ENCODE measurements around the gene TYMS. TPM values are rescaled to one million over a fixed set of nuclear protein-coding genes. Genes with fewer than 3 reads are reported as not detected.
A peak's percentile ranks its signal among the peaks of the same experiment; 100 is the strongest.

Gene TYMS
- total RNA-seq, 1 experiment from 2014 or later: 135 TPM

DNA sequence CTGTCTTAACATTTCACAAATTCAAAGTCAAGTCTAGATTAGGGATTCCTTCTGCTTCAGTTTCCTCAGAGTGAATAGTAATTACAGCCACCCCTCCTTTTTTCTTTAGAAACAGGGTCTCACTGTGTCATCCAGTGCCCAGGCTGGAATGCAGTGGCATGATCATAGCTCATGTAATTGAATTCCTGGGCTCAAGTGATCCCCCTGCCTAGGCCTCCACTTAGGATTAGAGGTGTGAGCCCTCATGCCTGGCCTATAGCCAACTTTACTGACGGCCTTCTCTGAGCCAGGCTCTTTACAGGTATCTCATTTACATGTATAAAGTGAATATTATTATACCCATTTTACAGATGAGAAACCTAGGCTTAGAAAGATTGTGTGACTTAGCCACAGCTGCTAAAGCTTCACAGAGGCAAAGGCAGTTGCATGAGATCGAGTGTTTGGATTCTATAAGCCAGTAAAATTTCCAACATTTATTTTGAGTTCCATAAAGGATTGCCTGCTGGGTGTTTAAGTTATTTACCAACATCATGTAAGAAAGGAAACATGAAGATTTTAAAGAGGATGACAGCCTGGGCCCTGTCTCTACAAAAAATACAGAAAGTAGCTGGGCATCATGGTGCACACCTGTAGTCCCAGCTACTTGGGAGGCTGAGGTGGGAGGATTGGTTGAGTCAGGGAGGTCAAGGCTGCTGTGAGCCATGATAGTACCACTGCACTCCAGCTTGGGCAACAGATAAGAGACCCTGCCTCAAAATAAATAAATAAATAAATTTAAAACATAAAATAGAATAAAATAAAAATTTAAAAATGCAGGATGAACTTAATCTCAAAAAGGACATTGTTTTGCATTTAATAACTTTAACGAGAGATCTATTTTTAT, 53.2 kb downstream of the TYMS start:
- DNase-seq (ENCODE audit: low read depth): no peak

DNA sequence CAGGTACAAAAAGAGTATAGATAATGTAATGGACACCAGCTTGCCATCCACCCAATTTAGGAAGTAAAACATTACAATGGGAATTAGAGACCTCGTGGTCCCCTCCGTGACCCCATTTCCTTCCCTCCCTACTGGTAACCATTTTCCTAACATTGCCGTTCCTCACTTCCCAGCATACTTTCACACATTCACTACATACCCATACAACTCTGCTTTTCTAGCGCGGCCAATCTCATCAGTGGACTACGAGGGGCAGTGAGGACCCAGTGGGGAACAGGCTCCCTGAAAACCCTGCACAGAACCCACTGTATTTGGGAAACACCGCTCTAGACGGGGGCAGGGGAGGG, 53.8 kb downstream of the TYMS start:
- DNase-seq (ENCODE audit: low read depth): no peak

DNA sequence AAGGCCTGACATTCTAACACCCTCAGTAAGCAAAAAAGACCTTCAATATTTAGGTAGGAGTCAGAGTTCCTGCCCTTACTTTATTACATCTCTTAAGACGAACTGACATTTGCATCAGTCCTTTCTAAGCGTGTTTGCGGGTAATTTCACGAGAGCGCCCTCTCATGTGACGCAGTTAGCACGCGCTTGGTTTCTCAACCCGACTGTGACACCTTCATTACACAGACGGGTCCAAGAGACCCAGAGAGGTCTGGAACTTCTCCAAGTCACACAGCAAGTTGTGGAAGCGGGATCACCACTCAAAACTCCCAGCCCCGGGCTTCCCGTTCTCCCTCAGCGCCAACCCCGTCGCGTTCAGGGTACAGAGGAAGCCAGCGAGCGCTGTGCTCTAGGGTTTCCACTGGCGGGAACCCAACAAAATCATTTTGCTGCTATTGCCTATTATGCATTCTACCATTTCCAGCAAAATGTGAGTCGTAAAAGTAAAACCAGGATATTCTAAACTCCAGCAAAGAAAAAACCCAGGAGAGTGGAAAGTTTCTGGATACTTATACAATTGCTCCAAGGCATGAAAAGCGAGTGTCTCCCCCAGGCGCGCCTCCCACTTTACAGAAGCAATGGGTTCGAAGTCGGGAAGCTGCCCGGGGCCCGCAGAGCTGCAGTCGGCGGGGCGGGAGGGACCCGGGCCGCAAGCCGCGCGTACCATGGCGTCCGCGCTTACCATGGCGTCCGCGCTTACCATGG, 54.4 kb downstream of the TYMS start:
- peak; percentile 40 for DNase-seq (ENCODE audit: low read depth)

DNA sequence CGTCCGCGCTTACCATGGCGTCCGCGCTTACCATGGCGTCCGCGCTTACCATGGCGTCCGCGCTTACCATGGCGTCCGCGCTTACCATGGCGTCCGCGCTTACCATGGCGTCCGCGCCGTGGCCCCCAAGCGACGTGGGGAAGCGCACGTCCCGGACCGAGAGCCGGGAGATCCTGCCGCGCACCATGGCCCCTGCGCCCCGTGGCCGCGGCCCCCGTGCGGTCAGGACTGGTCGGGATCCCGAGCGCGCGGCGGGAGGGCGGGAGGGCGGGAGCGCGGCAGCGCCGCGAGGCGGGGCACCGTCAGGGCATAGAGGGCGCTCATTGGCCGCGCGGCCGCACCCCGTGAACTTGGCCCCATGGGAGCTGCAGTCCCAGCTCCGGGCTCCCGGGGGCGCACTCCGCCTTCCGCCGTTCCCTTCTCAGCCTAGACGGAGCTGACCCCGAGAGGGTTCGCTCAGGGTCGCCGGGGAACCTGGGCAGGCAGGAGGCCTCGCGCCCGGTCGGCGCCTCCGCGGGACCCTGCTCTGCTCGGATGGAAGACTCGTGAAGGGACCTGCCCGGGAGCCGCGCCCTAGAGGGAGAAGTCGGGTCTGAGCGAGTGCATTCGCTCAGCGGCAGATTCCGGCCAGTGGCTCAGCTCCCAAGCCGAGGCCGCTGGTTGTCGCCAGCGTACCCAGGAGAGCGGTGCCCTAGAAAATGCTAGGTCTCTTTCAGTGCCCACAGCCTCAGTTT, 55.1 kb downstream of the TYMS start, which contains the start of gene ENOSF1:
TSS of gene ENOSF1 (minus strand) at position 230 of the 734 bp plus-strand sequence. CDS start at position 187, 43 bp downstream.
- DNase-seq (ENCODE audit: low read depth): peak; percentile 45

DNA sequence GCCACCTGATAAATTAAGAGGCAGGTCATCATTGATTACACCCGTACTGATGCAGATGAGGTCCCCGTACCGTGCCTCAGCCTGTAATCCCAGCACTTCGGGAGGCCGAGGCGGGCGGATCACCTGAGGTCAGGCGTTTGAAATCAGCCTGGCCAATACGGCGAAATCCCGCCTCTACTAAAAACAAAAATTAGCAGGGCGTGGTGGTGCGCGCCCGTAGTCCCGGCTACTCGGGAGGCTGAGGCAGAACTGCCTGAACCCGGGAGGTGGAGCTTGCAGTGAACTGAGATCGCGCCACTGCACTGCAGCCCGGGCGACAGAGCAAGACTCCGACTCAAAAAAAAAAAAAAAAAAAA, 55.7 kb downstream of the TYMS start:
- no peak for DNase-seq (ENCODE audit: low read depth)

DNA sequence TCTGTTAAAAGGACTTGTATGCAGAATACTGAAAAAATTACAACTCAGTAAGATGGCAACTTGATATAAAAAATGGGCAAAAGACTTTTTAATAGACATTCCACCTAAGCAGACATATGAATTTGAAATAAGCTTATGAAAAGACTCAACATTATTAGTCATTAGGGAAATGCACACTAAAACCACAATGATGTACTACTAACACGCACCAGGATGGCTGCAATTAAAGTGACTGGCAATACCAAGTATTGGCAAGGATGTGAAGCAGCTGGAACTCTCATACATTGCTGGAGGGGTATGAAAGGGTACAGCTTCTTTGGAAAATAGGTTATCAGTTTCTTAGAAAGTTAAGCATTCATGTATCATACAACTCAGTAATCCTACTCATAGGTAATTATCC, 58.2 kb downstream of the TYMS start:
- peak; percentile 33 for DNase-seq (ENCODE audit: low read depth)

DNA sequence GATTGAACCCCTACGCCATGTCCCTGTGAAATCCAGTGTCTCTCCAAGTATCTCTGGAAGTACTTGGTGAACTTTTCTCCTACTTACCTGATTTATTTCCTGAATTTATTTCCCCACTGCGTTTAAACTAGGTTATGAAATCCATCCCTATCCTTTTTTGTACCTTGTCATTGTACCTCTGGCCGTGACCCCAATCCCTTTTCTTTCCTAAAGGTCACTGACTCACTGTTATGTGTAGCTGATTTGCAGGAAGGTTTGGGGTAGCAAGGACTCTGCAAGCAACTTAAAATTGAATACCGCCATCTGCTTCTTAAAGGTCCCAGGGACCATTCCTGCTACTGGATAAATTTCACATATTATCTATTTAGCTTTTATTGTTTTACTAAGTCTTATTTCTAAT, 59.5 kb downstream of the TYMS start:
- DNase-seq (ENCODE audit: low read depth): no peak

Other genes with a start within 250 kb of the TYMS start
- not detected in 2 replicates for gene COLEC12, start 157.0 kb upstream of the TYMS start, total RNA-seq (2014; rRNA removed; shearing (Covaris generic))
- not detected in 2 replicates for gene CETN1, start 77.3 kb upstream of the TYMS start, total RNA-seq (2014; rRNA removed; shearing (Covaris generic))
- not detected in 2 replicates for gene CLUL1, start 60.7 kb upstream of the TYMS start, total RNA-seq (2014; rRNA removed; shearing (Covaris generic))
- 10.0 and 11.0 TPM in 2 replicates for gene ENOSF1, start 55.0 kb downstream of the TYMS start, total RNA-seq (2014; rRNA removed; shearing (Covaris generic))
- 30.2 and 33.8 TPM in 2 replicates for gene YES1, start 154.6 kb downstream of the TYMS start, total RNA-seq (2014; rRNA removed; shearing (Covaris generic))
- gene ADCYAP1, start 247.2 kb downstream of the TYMS start, total RNA-seq (2014; rRNA removed; shearing (Covaris generic)): not detected in 2 replicates